ENCODE data around the gene INPP5E.

- no peak for TF ChIP-seq CTCF (conservative IDR thresholded peaks at IDR 0.05)
- TF ChIP-seq EZH2 (IDR thresholded peaks at IDR 0.05; ENCODE audit: low read depth), result no peak
These were observed 23.2 kb downstream of the INPP5E start for GRCh38 chr9:136416427-136416826.

All from PC-9 (cell line).